ENCODE data around the gene ARIH2.
"Not testable (repeated sequence)": the region's sequence is repeated elsewhere in the genome, so short reads cannot be mapped to it uniquely, and the experiment has no call there.

Gene ARIH2

GRCh38 chr3:48918388-48919214 lies at the start of gene ARIH2:
Gene ARIH2, plus strand, starts transcription at chr3:48918842. Its CDS starts 8,717 bp downstream, at chr3:48927559.
- in situ Hi-C loops (cut with MboI; ENCODE audit: low sequenced_read_pairs), result no loop called here

GRCh38 chr3:48877671-48878070 lies 41.0 kb upstream of the ARIH2 start:
- in situ Hi-C loops (cut with MboI; ENCODE audit: low sequenced_read_pairs), result no loop called here

GRCh38 chr3:48879307-48879993 lies 39.2 kb upstream of the ARIH2 start:
- in situ Hi-C loops (cut with MboI; ENCODE audit: low sequenced_read_pairs), result no loop called here

- in situ Hi-C loops (cut with MboI; ENCODE audit: low sequenced_read_pairs), result no loop called here
These were observed 38.7 kb upstream of the ARIH2 start for GRCh38 chr3:48879994-48880377.

GRCh38 chr3:48881006-48881405 lies 37.6 kb upstream of the ARIH2 start:
- in situ Hi-C loops (cut with MboI; ENCODE audit: low sequenced_read_pairs), result no loop called here

- in situ Hi-C loops (cut with MboI; ENCODE audit: low sequenced_read_pairs), result no loop called here
These were observed 37.0 kb upstream of the ARIH2 start for GRCh38 chr3:48881652-48882114.

- in situ Hi-C loops (cut with MboI; ENCODE audit: low sequenced_read_pairs), result no loop called here
These were observed 32.9 kb upstream of the ARIH2 start for GRCh38 chr3:48885753-48886152.

- in situ Hi-C loops (cut with MboI; ENCODE audit: low sequenced_read_pairs), result no loop called here
These were observed 27.0 kb upstream of the ARIH2 start for GRCh38 chr3:48891606-48892005.

GRCh38 chr3:48894516-48894915 lies 24.1 kb upstream of the ARIH2 start:
- in situ Hi-C loops (cut with MboI; ENCODE audit: low sequenced_read_pairs), result no loop called here

- in situ Hi-C loops (cut with MboI; ENCODE audit: low sequenced_read_pairs), result no loop called here
These were observed 21.7 kb upstream of the ARIH2 start for GRCh38 chr3:48896936-48897335.

GRCh38 chr3:48897460-48898376 lies 20.9 kb upstream of the ARIH2 start:
- in situ Hi-C loops (cut with MboI; ENCODE audit: low sequenced_read_pairs), result no loop called here

- in situ Hi-C loops (cut with MboI; ENCODE audit: low sequenced_read_pairs), result no loop called here
These were observed 20.0 kb upstream of the ARIH2 start, which contains the start of gene SLC25A20 for GRCh38 chr3:48898383-48899234. Gene SLC25A20, minus strand, starts transcription at chr3:48898882. Its CDS starts 88 bp downstream, at chr3:48898794.

- in situ Hi-C loops (cut with MboI; ENCODE audit: low sequenced_read_pairs), result no loop called here
These were observed 19.4 kb upstream of the ARIH2 start for GRCh38 chr3:48899273-48899672.

- in situ Hi-C loops (cut with MboI; ENCODE audit: low sequenced_read_pairs), result not testable (repeated sequence)
These were observed 11.6 kb upstream of the ARIH2 start for GRCh38 chr3:48907026-48907425.

GRCh38 chr3:48915296-48915695 lies 3.3 kb upstream of the ARIH2 start:
- in situ Hi-C loops (cut with MboI; ENCODE audit: low sequenced_read_pairs), result no loop called here

GRCh38 chr3:48919215-48920138 lies 835 bp downstream of the ARIH2 start:
- in situ Hi-C loops (cut with MboI; ENCODE audit: low sequenced_read_pairs), result no loop called here

GRCh38 chr3:48926425-48927392 lies 8.1 kb downstream of the ARIH2 start:
- in situ Hi-C loops (cut with MboI; ENCODE audit: low sequenced_read_pairs), result no loop called here

GRCh38 chr3:48927928-48928327 lies 9.3 kb downstream of the ARIH2 start:
- in situ Hi-C loops (cut with MboI; ENCODE audit: low sequenced_read_pairs), result no loop called here
